ENCODE data around the gene GPR32.

The GPR32 gene

GRCh38 chr19:50725911-50726230 lies 44.4 kb upstream of the GPR32 start:
- Histone ChIP-seq H4K12ac (ENCODE audit: low read depth, low read length) (no peak overlapping the region), H3K4me1 (ENCODE audit: control insufficient read depth in 1 of 2, insufficient read depth in 2 of 2, low read length in 2 of 2) (peaks cover 14 to 16% of the 10 kb centered on the region in 2 experiments), H2AK5ac (ENCODE audit: low read length) (no peak overlapping the region), H3K4me2 (ENCODE audit: low read length) (peak overlapping the region; percentile 92), H3K4ac (ENCODE audit: low read depth, low read length) (no peak overlapping the region), H3K9ac (ENCODE audit: low read length) (no peak overlapping the region), H3K27me3 (ENCODE audit: insufficient read depth, low read length) (peaks cover 7% of the 10 kb centered on the region), H4K91ac (ENCODE audit: low read depth, low read length) (no peak overlapping the region), H3K79me2 (ENCODE audit: control insufficient read depth, insufficient read depth, low read length, poor library complexity) (peaks cover 8% of the 10 kb centered on the region), H3K27ac (ENCODE audit: low read depth, low read length) (no peak overlapping the region), H3K36me3 (ENCODE audit: control insufficient read depth in 1 of 2, insufficient read depth in 2 of 2, low read length in 2 of 2) (no peaks in the 10 kb centered on the region), H2AFZ (ENCODE audit: insufficient read depth, low read length, poor library complexity) (no peak overlapping the region), H3K14ac (ENCODE audit: low read length) (no peak overlapping the region), H3K18ac (ENCODE audit: low read length) (peak overlapping the region; percentile 54), H4K8ac (ENCODE audit: low read depth, low read length) (peak overlapping the region; percentile 96), H3K23ac (ENCODE audit: low read length) (no peak overlapping the region), H2BK5ac (ENCODE audit: low read depth, low read length, poor library complexity) (no peak overlapping the region), H3K9me3 (ENCODE audit: insufficient read depth, low read depth, low read length) (peaks cover 10% of the 10 kb centered on the region), H3K79me1 (ENCODE audit: low read length) (peaks cover 16% of the 10 kb centered on the region), H2BK12ac (ENCODE audit: low read length) (no peak overlapping the region), H2BK120ac (ENCODE audit: insufficient read depth, low read length, poor library complexity) (no peak overlapping the region), H3K4me3 (ENCODE audit: low read depth, low read length) (no peak overlapping the region)
- no peak for DNase-seq
- no CpG with 5 or more reads among the region's 9 CpGs for WGBS (ENCODE audit: extremely low coverage, insufficient coverage, insufficient read length)

- no peak overlapping the region for H2AK5ac ChIP-seq (ENCODE audit: low read length)
- peaks cover 6% of the 10 kb centered on the region for H3K9me3 ChIP-seq (ENCODE audit: insufficient read depth, low read depth, low read length)
- no peak overlapping the region for H3K18ac ChIP-seq (ENCODE audit: low read length)
- peak overlapping the region; percentile 49 for H3K4me2 ChIP-seq (ENCODE audit: low read length)
- H4K8ac ChIP-seq (ENCODE audit: low read depth, low read length): peak overlapping the region; percentile 59
- peak overlapping the region; percentile 19 for H4K12ac ChIP-seq (ENCODE audit: low read depth, low read length)
- H3K79me1 ChIP-seq (ENCODE audit: low read length): peaks cover 16% of the 10 kb centered on the region
- peaks cover 5% of the 10 kb centered on the region for H3K27me3 ChIP-seq (ENCODE audit: insufficient read depth, low read length)
- no peak overlapping the region for H2BK120ac ChIP-seq (ENCODE audit: insufficient read depth, low read length, poor library complexity)
- H4K91ac ChIP-seq (ENCODE audit: low read depth, low read length): peak overlapping the region; percentile 15
- H3K4ac ChIP-seq (ENCODE audit: low read depth, low read length): no peak overlapping the region
- no CpG with 5 or more reads among the region's 39 CpGs for WGBS (ENCODE audit: extremely low coverage, insufficient coverage, insufficient read length)
- peaks cover 8% of the 10 kb centered on the region for H3K79me2 ChIP-seq (ENCODE audit: control insufficient read depth, insufficient read depth, low read length, poor library complexity)
- H2AFZ ChIP-seq (ENCODE audit: insufficient read depth, low read length, poor library complexity): peak overlapping the region; percentile 17
- no peak overlapping the region for H3K4me3 ChIP-seq (ENCODE audit: low read depth, low read length)
- no peak overlapping the region for H3K9ac ChIP-seq (ENCODE audit: low read length)
- no peak overlapping the region for H2BK12ac ChIP-seq (ENCODE audit: low read length)
- H3K27ac ChIP-seq (ENCODE audit: low read depth, low read length): no peak overlapping the region
- no peak overlapping the region for H3K14ac ChIP-seq (ENCODE audit: low read length)
- peaks cover 14 to 16% of the 10 kb centered on the region in 2 experiments for H3K4me1 ChIP-seq (ENCODE audit: control insufficient read depth in 1 of 2, insufficient read depth in 2 of 2, low read length in 2 of 2)
- no peak overlapping the region for H3K23ac ChIP-seq (ENCODE audit: low read length)
- H3K36me3 ChIP-seq (ENCODE audit: control insufficient read depth in 1 of 2, insufficient read depth in 2 of 2, low read length in 2 of 2): no peaks in the 10 kb centered on the region
- no peak overlapping the region for H2BK5ac ChIP-seq (ENCODE audit: low read depth, low read length, poor library complexity)
- DNase-seq: peak; percentile 91 to 92
Observed at GRCh38 chr19:50728084-50728737, 42.1 kb upstream of the GPR32 start.

- H2BK12ac ChIP-seq (ENCODE audit: low read length): no peak overlapping the region
- no CpG with 5 or more reads among the region's 5 CpGs for WGBS (ENCODE audit: extremely low coverage, insufficient coverage, insufficient read length)
- H3K23ac ChIP-seq (ENCODE audit: low read length): no peak overlapping the region
- H3K9me3 ChIP-seq (ENCODE audit: insufficient read depth, low read depth, low read length): peaks cover 4% of the 10 kb centered on the region
- H3K4me1 ChIP-seq (ENCODE audit: control insufficient read depth in 1 of 2, insufficient read depth in 2 of 2, low read length in 2 of 2): peaks cover 12% of the 10 kb centered on the region in 2 experiments
- no peak overlapping the region for H3K9ac ChIP-seq (ENCODE audit: low read length)
- H3K18ac ChIP-seq (ENCODE audit: low read length): no peak overlapping the region
- no peaks in the 10 kb centered on the region for H3K36me3 ChIP-seq (ENCODE audit: control insufficient read depth in 1 of 2, insufficient read depth in 2 of 2, low read length in 2 of 2)
- no peak overlapping the region for H2BK5ac ChIP-seq (ENCODE audit: low read depth, low read length, poor library complexity)
- no peak overlapping the region for H2AK5ac ChIP-seq (ENCODE audit: low read length)
- no peak overlapping the region for H2BK120ac ChIP-seq (ENCODE audit: insufficient read depth, low read length, poor library complexity)
- no peak overlapping the region for H3K14ac ChIP-seq (ENCODE audit: low read length)
- peaks cover 7% of the 10 kb centered on the region for H3K79me2 ChIP-seq (ENCODE audit: control insufficient read depth, insufficient read depth, low read length, poor library complexity)
- no peak overlapping the region for H4K12ac ChIP-seq (ENCODE audit: low read depth, low read length)
- no peak overlapping the region for H2AFZ ChIP-seq (ENCODE audit: insufficient read depth, low read length, poor library complexity)
- H3K79me1 ChIP-seq (ENCODE audit: low read length): peaks cover 10% of the 10 kb centered on the region
- H3K4ac ChIP-seq (ENCODE audit: low read depth, low read length): no peak overlapping the region
- H3K27me3 ChIP-seq (ENCODE audit: insufficient read depth, low read length): no peaks in the 10 kb centered on the region
- H3K4me2 ChIP-seq (ENCODE audit: low read length): no peak overlapping the region
- no peak overlapping the region for H4K91ac ChIP-seq (ENCODE audit: low read depth, low read length)
- no peak overlapping the region for H3K4me3 ChIP-seq (ENCODE audit: low read depth, low read length)
- no peak overlapping the region for H3K27ac ChIP-seq (ENCODE audit: low read depth, low read length)
- no peak for DNase-seq
- H4K8ac ChIP-seq (ENCODE audit: low read depth, low read length): no peak overlapping the region
Observed at GRCh38 chr19:50729894-50730293, 40.4 kb upstream of the GPR32 start.

- Histone ChIP-seq H4K8ac (ENCODE audit: low read depth, low read length) (no peak overlapping the region), H3K79me1 (ENCODE audit: low read length) (peaks cover 3% of the 10 kb centered on the region), H4K12ac (ENCODE audit: low read depth, low read length) (no peak overlapping the region), H2AFZ (ENCODE audit: insufficient read depth, low read length, poor library complexity) (no peak overlapping the region), H2BK5ac (ENCODE audit: low read depth, low read length, poor library complexity) (no peak overlapping the region), H3K14ac (ENCODE audit: low read length) (peak overlapping the region; percentile 30), H3K27me3 (ENCODE audit: insufficient read depth, low read length) (no peaks in the 10 kb centered on the region), H3K36me3 (ENCODE audit: control insufficient read depth in 1 of 2, insufficient read depth in 2 of 2, low read length in 2 of 2) (no peaks in the 10 kb centered on the region), H3K4me3 (ENCODE audit: low read depth, low read length) (no peak overlapping the region), H2BK12ac (ENCODE audit: low read length) (peak overlapping the region; percentile 81), H3K9ac (ENCODE audit: low read length) (no peak overlapping the region), H3K9me3 (ENCODE audit: insufficient read depth, low read depth, low read length) (no peaks in the 10 kb centered on the region), H3K4me1 (ENCODE audit: control insufficient read depth in 1 of 2, insufficient read depth in 2 of 2, low read length in 2 of 2) (peaks cover 2 to 4% of the 10 kb centered on the region in 2 experiments), H4K91ac (ENCODE audit: low read depth, low read length) (peak overlapping the region; percentile 45), H3K4me2 (ENCODE audit: low read length) (no peak overlapping the region), H3K18ac (ENCODE audit: low read length) (no peak overlapping the region), H3K4ac (ENCODE audit: low read depth, low read length) (no peak overlapping the region), H3K27ac (ENCODE audit: low read depth, low read length) (no peak overlapping the region), H3K79me2 (ENCODE audit: control insufficient read depth, insufficient read depth, low read length, poor library complexity) (no peaks in the 10 kb centered on the region), H2BK120ac (ENCODE audit: insufficient read depth, low read length, poor library complexity) (peak overlapping the region; percentile 71), H3K23ac (ENCODE audit: low read length) (no peak overlapping the region), H2AK5ac (ENCODE audit: low read length) (no peak overlapping the region)
- no CpG with 5 or more reads among the region's 7 CpGs for WGBS (ENCODE audit: extremely low coverage, insufficient coverage, insufficient read length)
- DNase-seq: peak in 1 of 2 donors; percentile 36
Observed at GRCh38 chr19:50735869-50736268, 34.4 kb upstream of the GPR32 start.

Data from trophoblast cell (in vitro differentiated cells and primary cell).